Measurements from ENCODE around the gene ZNF324. TPM values are rescaled to one million over a fixed set of nuclear protein-coding genes. Genes with fewer than 3 reads are reported as not detected.

ZNF324 gene
- total and polyA plus RNA-seq, 2 of the 13 experiments (the other 11 are each of a cell fraction or from before 2014, with no cell fraction given) = 1.1 to 4.7 TPM

DNA sequence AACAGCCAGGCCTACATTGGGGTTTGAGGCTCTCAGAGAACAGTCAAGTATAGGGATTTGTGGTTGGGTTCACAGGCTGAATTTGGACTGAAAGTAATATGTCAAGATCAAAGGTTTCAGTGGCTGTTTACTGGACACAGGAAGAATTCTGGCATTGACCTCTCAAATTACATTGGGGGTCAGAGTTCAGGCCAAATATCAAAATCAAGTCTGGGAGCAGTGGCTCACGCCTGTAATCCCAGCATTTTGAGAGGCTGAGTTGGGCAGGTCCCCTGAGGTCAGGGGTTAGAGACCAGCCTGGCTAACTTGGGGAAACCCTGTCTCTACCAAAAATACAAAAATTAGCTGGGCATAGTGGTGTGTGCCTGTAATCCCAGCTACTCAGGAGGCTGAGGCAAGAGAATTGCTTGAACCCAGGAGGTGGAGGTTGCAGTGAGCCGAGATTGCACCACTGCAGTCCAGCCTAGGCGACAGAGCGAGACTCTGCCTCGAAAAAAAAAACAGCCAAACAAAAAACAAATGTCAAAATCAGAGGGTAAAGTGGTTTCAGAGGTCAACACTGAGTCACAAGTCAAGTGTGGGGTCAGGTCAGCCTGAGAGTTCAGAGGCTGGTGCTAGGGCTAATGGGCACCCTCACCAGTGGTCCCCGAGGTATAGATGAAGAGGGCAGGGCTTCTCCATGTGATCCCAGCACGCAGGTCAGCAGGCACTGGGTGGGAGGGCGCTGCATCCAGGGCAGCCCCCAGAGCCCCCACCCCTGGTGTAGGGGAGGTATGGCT lies 43.4 kb downstream of the ZNF324 start (continued):
- TF ChIP-seq, protein P1, sequence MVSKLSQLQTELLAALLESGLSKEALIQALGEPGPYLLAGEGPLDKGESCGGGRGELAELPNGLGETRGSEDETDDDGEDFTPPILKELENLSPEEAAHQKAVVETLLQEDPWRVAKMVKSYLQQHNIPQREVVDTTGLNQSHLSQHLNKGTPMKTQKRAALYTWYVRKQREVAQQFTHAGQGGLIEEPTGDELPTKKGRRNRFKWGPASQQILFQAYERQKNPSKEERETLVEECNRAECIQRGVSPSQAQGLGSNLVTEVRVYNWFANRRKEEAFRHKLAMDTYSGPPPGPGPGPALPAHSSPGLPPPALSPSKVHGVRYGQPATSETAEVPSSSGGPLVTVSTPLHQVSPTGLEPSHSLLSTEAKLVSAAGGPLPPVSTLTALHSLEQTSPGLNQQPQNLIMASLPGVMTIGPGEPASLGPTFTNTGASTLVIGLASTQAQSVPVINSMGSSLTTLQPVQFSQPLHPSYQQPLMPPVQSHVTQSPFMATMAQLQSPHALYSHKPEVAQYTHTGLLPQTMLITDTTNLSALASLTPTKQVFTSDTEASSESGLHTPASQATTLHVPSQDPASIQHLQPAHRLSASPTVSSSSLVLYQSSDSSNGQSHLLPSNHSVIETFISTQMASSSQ (IDR thresholded peaks at IDR 0.05; ENCODE audit: low read depth) = no peak
- TF ChIP-seq, protein P1 (CRISPR knock-in tag; IDR thresholded peaks at IDR 0.05; ENCODE audit: borderline replicate concordance) = no peak; the same call in 1 of the 2 replicates
- TF ChIP-seq MED8 (CRISPR knock-in tag; IDR thresholded peaks at IDR 0.05; ENCODE audit: insufficient replicate concordance) (no peak), ZNF607 (CRISPR knock-in tag; IDR thresholded peaks at IDR 0.05; ENCODE audit: borderline replicate concordance) (peak; percentile 44; the same call in 1 of the 2 replicates), MED13 (CRISPR knock-in tag; IDR thresholded peaks at IDR 0.05) (no peak), SCMH1 (CRISPR knock-in tag; IDR thresholded peaks at IDR 0.05; ENCODE audit: borderline replicate concordance) (no peak), ZNF615 (CRISPR knock-in tag; IDR thresholded peaks at IDR 0.05; ENCODE audit: borderline replicate concordance) (no peak), FOXK2 (IDR thresholded peaks at IDR 0.05) (peak; percentile 5; the same call in 1 of the 2 replicates), HCFC1 (IDR thresholded peaks at IDR 0.05; ENCODE audit: low read depth, low read length) (no peak), ARNTL (CRISPR knock-in tag; IDR thresholded peaks at IDR 0.05) (no peak), ZSCAN31 (CRISPR knock-in tag; IDR thresholded peaks at IDR 0.05; ENCODE audit: low read depth) (no peak), TCF7 (IDR thresholded peaks at IDR 0.05; ENCODE audit: low read depth) (peak; percentile 65), BORCS8-MEF2B (CRISPR knock-in tag; IDR thresholded peaks at IDR 0.05) (peak; percentile 35; the same call in 1 of the 2 replicates), TEAD2 (CRISPR knock-in tag; IDR thresholded peaks at IDR 0.05) (no peak), TRIM24 (CRISPR knock-in tag; IDR thresholded peaks at IDR 0.05) (no peak), NFIB (CRISPR knock-in tag; IDR thresholded peaks at IDR 0.05; ENCODE audit: borderline replicate concordance) (no peak), NFIC (IDR thresholded peaks at IDR 0.05; ENCODE audit: low read length) (0 out of 2 replicates have a peak, but pooled peaks have one; percentile 56)
- TF ChIP-seq, protein P2, sequence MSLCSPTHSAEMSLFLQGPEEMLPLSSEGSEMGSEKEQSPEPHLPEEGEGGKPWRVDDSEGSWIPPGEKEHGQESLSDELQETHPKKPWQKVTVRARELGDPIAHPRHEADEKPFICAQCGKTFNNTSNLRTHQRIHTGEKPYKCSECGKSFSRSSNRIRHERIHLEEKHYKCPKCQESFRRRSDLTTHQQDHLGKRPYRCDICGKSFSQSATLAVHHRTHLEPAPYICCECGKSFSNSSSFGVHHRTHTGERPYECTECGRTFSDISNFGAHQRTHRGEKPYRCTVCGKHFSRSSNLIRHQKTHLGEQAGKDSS (CRISPR knock-in tag; IDR thresholded peaks at IDR 0.05; ENCODE audit: borderline replicate concordance, low read depth) = no peak
- TF ChIP-seq, protein P3, sequence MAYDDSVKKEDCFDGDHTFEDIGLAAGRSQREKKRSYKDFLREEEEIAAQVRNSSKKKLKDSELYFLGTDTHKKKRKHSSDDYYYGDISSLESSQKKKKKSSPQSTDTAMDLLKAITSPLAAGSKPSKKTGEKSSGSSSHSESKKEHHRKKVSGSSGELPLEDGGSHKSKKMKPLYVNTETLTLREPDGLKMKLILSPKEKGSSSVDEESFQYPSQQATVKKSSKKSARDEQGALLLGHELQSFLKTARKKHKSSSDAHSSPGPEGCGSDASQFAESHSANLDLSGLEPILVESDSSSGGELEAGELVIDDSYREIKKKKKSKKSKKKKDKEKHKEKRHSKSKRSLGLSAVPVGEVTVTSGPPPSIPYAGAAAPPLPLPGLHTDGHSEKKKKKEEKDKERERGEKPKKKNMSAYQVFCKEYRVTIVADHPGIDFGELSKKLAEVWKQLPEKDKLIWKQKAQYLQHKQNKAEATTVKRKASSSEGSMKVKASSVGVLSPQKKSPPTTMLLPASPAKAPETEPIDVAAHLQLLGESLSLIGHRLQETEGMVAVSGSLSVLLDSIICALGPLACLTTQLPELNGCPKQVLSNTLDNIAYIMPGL (CRISPR knock-in tag; IDR thresholded peaks at IDR 0.05; ENCODE audit: borderline replicate concordance in 1 of 2, low read depth in 1 of 2) = 0 out of 4 replicates have a peak, but pooled peaks of 1 of the 2 experiments have one; percentile 6
